Endothelial cell of umbilical vein (primary cell): Measurements from ENCODE around the gene KCNH8. TPM values are rescaled to one million over a fixed set of nuclear protein-coding genes. Genes with fewer than 3 reads are reported as not detected.

Source experiments
- BruUV-seq: library from RNA; stranded (reverse); fragments of 400-500 nt; replicated peaks from 2 replicates; lab custom pipeline; 2021; lab: Mats Ljungman, UMichigan
- CTCF ChIA-PET: fragments of 300-600, 350-600 bp; sonication (Branson Sonifier 250); formaldehyde crosslinking; loops from one replicate; lab custom pipeline; 2021; ENCODE audit warnings: antibody characterized with exemption, inconsistent platforms; lab: Charles Lee
- POLR2A ChIA-PET: fragments of 300-600, 350-600 bp; sonication (Branson Sonifier 250); formaldehyde crosslinking; loops from one replicate; lab custom pipeline; 2021; ENCODE audit warnings: antibody characterized with exemption, inconsistent platforms; lab: Charles Lee
- DNase-seq: peaks from one replicate; pipeline ENCODE4 v3.0.0-alpha.2; 2011; ENCODE audit warnings: low read depth, low spot score
- FAIRE-seq: peaks from 2 replicates; lab custom pipeline; 2011; peaks lifted over from hg19 to GRCh38; lab: Jason Lieb, UNC
- H2AFZ ChIP-seq: 2 replicates; pipeline ENCODE4 v1.6.0; 2012; ENCODE audit warnings: low read depth, low read length, control low read depth, inconsistent platforms
- H3K27ac ChIP-seq: 2 replicates; pipeline ENCODE4 v1.5.1; 2011; ENCODE audit warnings: low read depth, mild to moderate bottlenecking, control low read depth, low read length, moderate library complexity; ENCODE audit not compliant: insufficient read depth
- H3K27me3 ChIP-seq, 2 experiments: 2 replicates each; pipeline versions ENCODE4 v1.6.0 to v1.6.1; 2011; ENCODE audit warnings: low read length in 2 of 2, mixed read lengths in 1 of 2; ENCODE audit not compliant: control insufficient read depth in 2 of 2, insufficient read depth in 2 of 2
- H3K36me3 ChIP-seq, 2 experiments: 2 replicates in 1 of 2; 3 replicates in 1 of 2; pipeline ENCODE4 v1.5.1; 2011; ENCODE audit warnings: low read length in 2 of 2, mild to moderate bottlenecking in 1 of 2, moderate library complexity in 1 of 2; ENCODE audit not compliant: control insufficient read depth in 2 of 2, insufficient read depth in 2 of 2; ENCODE audit errors: extremely low read depth in 1 of 2
- H3K4me1 ChIP-seq: 3 replicates; pipeline ENCODE4 v1.5.1; 2011; ENCODE audit warnings: mild to moderate bottlenecking, low read length; ENCODE audit not compliant: control insufficient read depth, insufficient read depth; ENCODE audit errors: extremely low read depth
- H3K4me2 ChIP-seq: 2 replicates; pipeline ENCODE4 v1.6.1; 2011; ENCODE audit warnings: low read length, control low read depth, mixed read lengths; ENCODE audit not compliant: insufficient read depth
- H3K4me3 ChIP-seq, 3 experiments: fragments of 200-600 bp in 1 of 3; sonication (generic), shearing (Covaris generic) in 1 of 3; replicated peaks in 1 of 3; 2 replicates each; pipeline ENCODE4 v1.5.1; 2011 to 2016; ENCODE audit warnings: control low read depth in 3 of 3, low read length in 3 of 3, mild to moderate bottlenecking in 2 of 3, inconsistent platforms in 1 of 3, low read depth in 1 of 3, moderate library complexity in 1 of 3; ENCODE audit not compliant: insufficient read depth in 1 of 3
- H3K79me2 ChIP-seq: 2 replicates; pipeline ENCODE4 v1.6.0; 2012; ENCODE audit warnings: low read length, inconsistent platforms; ENCODE audit not compliant: control insufficient read depth, insufficient read depth
- H3K9ac ChIP-seq: replicated peaks from 2 replicates; pipeline ENCODE3; 2011; ENCODE audit warnings: low read length, control low read depth; ENCODE audit not compliant: insufficient read depth; ENCODE audit errors: extremely low read depth
- H3K9me1 ChIP-seq: replicated peaks from 3 replicates; pipeline ENCODE4 v1.6.0; 2011; ENCODE audit warnings: mild to moderate bottlenecking, low read length; ENCODE audit not compliant: control insufficient read depth, insufficient read depth; ENCODE audit errors: extremely low read depth
- H3K9me3 ChIP-seq: replicated peaks from 2 replicates; pipeline ENCODE4 v1.5.1; 2012; ENCODE audit warnings: low read length, inconsistent platforms; ENCODE audit not compliant: control insufficient read depth, insufficient read depth
- H4K20me1 ChIP-seq: replicated peaks from 2 replicates; pipeline ENCODE3; 2011; ENCODE audit warnings: mild to moderate bottlenecking, low read length; ENCODE audit not compliant: control insufficient read depth, insufficient read depth; ENCODE audit errors: extremely low read depth
- FOS ChIP-seq: IDR thresholded peaks from 2 replicates; pipeline ENCODE4 v1.6.1; 2011; ENCODE audit warnings: mild to moderate bottlenecking, low read length, moderate library complexity, borderline replicate concordance; ENCODE audit not compliant: insufficient read depth
- GATA2 ChIP-seq: IDR thresholded peaks from 2 replicates; pipeline ENCODE4 v1.7.0; 2011; ENCODE audit warnings: low read depth, mild to moderate bottlenecking, moderate library complexity, mixed read lengths, low read length; ENCODE audit not compliant: insufficient read length, insufficient read depth
- JUN ChIP-seq: IDR thresholded peaks from 2 replicates; pipeline ENCODE4 v1.6.1; 2011; ENCODE audit warnings: borderline replicate concordance, low read depth; ENCODE audit not compliant: insufficient read length, insufficient read depth
- MYC ChIP-seq: IDR thresholded peaks from one replicate; pipeline ENCODE4 v1.6.1; 2011; ENCODE audit warnings: mild to moderate bottlenecking, low read depth, low read length
- POLR2A ChIP-seq: IDR thresholded peaks from 2 replicates; pipeline ENCODE4 v1.6.1; 2012; ENCODE audit warnings: low read depth, mild to moderate bottlenecking, control low read depth, low read length
- dilution Hi-C: fragments of 300-500 bp; cut with MboI; formaldehyde crosslinking; loops from one replicate; pipeline ENCODE4 v1.15.0; 2019; ENCODE audit warnings: low sequenced_read_pairs; ENCODE audit not compliant: extremely low pct_ligation_motif_present
- intact Hi-C: fragments of 100-400 bp; cut with micrococcal nuclease; formaldehyde crosslinking; loops from one replicate; pipeline ENCODE4 v1.10.0; 2022
- polyA plus RNA-seq, 4 experiments: library from polyadenylated mRNA; depleted of rRNA in 3 of 4; stranded (reverse) in 3 of 4; unstranded in 1 of 4; fragments of >200 nt; gene quantifications; 2 replicates each; pipeline versions ENCODE4 v1.2.1 to v1.2.3, GENCODE V29; 2011 to 2012; ENCODE audit warnings: missing spikeins in 1 of 4
- total RNA-seq: library from RNA; stranded (reverse); gene quantifications from 2 replicates; pipeline ENCODE4 v1.2.3, GENCODE V29; 2021
- TF ChIP-seq, protein P1 (sequence below): IDR thresholded peaks from 2 replicates; pipeline ENCODE4 v1.6.1; 2011; ENCODE audit not compliant: insufficient read depth, insufficient read length
- TF ChIP-seq, protein P2 (sequence below), 2 donors: IDR thresholded peaks; 1 replicate in 1 of 2; 2 replicates in 1 of 2; pipeline ENCODE4 v1.5.1; 2011; ENCODE audit warnings: low read length in 2 of 2, mild to moderate bottlenecking in 2 of 2, moderate library complexity in 2 of 2, control low read depth in 1 of 2, inconsistent platforms in 1 of 2, low read depth in 1 of 2; ENCODE audit not compliant: insufficient read depth in 1 of 2; ENCODE audit errors: extremely low read depth in 1 of 2

Gene KCNH8
- total and polyA plus RNA-seq, 2 donors (not counting 3 experiments of a cell fraction or from before 2014, with no cell fraction given), result not detected

DNA sequence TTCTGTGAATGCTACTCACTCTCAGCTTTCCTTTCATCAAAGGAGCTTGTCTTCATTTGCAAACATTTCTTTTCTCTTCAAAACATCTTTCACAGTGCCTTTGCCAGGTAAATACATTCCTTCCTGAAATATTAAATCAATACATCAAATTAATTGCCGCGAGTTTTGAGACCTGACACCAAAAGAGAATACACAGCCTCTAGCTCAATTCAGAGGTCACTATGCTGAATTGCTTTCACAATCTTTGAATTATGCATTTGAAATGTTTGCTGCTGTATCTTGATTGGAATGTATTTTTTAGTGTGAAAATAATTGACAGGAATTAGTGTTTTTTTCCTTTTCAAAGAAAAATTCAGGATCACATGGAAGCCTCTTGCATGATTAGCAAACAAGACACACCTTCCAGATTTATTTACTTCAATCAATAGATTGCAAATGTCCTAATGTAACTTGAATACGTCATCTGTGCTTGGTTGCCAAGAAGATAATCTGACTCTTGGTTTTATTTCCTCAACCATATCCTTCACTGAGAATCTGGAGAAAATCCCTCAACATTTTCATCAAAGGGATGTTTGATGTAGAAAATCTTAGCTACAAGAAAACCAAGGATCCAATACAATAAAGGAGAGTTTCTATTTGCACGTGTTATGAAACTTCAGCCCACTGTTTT, 83.6 kb downstream of the KCNH8 start:
- intact Hi-C loops (no loop called here), dilution Hi-C loops (no loop called here)
- Histone ChIP-seq H4K20me1 (no peaks in the 10 kb centered on the region), H3K9ac (no peak overlapping the region), H2AFZ (no peak overlapping the region), H3K9me1 (no peaks in the 10 kb centered on the region), H3K36me3 (no peaks in the 10 kb centered on the region), H3K4me2 (no peak overlapping the region), H3K9me3 (peaks cover 4% of the 10 kb centered on the region), H3K4me1 (no peaks in the 10 kb centered on the region), H3K27ac (no peak overlapping the region), H3K4me3 (no peak overlapping the region), H3K27me3 (no peaks in the 10 kb centered on the region), H3K79me2 (no peaks in the 10 kb centered on the region)
- FAIRE-seq (no peak), DNase-seq (no peak)
- BruUV-seq, result no TSS peak
- TF ChIP-seq JUN (no peak), FOS (no peak), MYC (no peak), GATA2 (no peak), POLR2A (no peak)
- TF ChIP-seq, protein P1, sequence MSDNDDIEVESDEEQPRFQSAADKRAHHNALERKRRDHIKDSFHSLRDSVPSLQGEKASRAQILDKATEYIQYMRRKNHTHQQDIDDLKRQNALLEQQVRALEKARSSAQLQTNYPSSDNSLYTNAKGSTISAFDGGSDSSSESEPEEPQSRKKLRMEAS, result no peak
- TF ChIP-seq, protein P2, sequence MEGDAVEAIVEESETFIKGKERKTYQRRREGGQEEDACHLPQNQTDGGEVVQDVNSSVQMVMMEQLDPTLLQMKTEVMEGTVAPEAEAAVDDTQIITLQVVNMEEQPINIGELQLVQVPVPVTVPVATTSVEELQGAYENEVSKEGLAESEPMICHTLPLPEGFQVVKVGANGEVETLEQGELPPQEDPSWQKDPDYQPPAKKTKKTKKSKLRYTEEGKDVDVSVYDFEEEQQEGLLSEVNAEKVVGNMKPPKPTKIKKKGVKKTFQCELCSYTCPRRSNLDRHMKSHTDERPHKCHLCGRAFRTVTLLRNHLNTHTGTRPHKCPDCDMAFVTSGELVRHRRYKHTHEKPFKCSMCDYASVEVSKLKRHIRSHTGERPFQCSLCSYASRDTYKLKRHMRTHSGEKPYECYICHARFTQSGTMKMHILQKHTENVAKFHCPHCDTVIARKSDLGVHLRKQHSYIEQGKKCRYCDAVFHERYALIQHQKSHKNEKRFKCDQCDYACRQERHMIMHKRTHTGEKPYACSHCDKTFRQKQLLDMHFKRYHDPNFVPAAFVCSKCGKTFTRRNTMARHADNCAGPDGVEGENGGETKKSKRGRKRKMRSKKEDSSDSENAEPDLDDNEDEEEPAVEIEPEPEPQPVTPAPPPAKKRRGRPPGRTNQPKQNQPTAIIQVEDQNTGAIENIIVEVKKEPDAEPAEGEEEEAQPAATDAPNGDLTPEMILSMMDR (IDR thresholded peaks at IDR 0.05; ENCODE audit: extremely low read depth in 1 of 2, insufficient read depth in 1 of 2, low read depth in 1 of 2, low read length in 2 of 2), result no peak
- ChIA-PET POLR2A (no interaction called here), CTCF (interaction anchor here (0.6 kb wide), 1 partner anchor 1299 kb away, joined by 3 read pairs; no protein-coding TSS in a partner anchor)
